HG03439 (cell line): ENCODE data around the gene DPYSL3.

Experiments
- ATAC-seq: cut with Tn5 transposase; IDR thresholded peaks from one replicate; pipeline ENCODE4 v1.9.1; 2021; ENCODE audit warnings: mild to moderate bottlenecking, moderate library complexity; ENCODE audit not compliant: unreplicated experiment

The DPYSL3 gene

DNA sequence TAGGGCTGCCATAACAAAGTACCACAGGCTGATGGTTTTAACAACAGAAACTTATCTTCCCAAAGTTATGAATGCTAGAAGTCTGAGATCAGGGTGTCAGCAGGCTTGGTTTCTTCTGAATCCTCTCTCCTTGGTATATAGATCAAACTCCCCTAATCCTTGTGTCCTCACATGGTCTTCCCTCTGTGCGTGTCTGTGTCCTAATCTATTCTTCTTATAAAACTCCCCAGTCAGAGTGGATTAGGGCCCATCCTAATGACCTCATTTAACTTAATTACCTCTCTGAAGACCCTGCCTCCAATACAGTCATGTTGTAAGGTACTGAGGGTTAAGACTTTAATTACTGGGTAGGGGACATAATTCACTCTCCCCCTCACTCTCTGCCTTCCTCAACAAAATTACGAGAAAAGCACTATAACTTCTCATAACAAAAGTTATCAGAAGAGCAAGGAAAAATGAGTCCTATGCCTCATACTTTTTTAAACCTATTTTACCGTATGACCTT, 68.6 kb downstream of the DPYSL3 start:
- no peak for ATAC-seq

DNA sequence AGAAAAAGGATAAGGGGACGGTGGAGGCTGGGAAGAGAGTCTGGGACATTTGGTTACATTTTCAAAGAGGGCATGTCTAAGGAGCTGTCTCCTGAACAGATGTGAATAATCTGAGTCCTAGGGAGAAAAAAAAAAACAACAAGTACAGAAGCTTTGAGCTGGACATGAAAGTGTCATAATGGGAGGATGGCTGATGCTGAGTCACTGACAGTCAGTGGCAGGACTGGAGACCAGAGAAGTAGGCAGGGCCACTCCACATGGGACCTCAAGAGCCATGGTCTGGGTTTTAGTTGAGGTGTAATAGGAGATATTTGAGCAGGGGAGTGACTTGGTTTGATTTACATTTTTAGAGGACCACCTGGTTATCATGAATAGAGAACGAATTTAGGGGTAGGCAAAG, 70.6 kb downstream of the DPYSL3 start:
- ATAC-seq, result no peak

DNA sequence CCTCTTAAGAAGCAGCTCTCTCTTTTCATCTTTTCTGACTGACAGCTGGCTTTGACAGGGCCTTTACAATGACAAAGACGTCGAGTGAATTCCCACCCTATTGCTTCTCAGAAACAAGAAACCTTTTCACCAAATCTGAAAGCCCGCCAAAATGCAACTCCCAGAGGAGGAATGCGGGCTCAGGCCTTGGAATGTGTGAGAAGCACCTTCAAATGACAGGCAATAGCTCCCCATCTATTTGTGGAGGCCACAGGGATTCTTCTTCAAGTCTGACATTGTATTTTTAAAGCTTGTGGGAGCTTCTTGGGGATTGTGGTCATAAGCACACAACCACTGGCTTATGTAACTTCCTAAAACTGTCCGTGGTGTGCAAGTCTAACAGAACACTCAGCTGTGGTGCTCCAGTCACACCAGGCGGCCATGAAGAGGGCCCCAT, 72.7 kb downstream of the DPYSL3 start:
- ATAC-seq, result no peak

DNA sequence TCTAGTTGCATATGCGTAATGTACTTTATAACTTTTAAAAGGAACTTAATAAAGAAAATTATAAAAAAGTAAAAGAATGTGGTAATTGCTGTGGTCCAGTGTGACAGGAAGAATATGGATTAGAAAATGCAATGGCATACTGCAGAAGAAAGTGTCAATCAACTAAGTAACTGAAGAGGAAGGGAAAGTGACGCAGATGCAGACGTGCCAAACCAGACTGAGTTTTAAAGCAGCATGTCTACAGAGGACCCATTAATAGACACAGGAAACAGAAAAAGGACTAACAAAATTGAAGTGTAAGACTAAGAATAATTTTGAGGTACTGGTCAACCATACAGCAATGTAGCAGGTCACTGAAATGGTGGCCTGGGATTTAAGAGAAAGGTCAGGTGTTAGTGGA, 73.3 kb downstream of the DPYSL3 start:
- peak; percentile 62 for ATAC-seq

DNA sequence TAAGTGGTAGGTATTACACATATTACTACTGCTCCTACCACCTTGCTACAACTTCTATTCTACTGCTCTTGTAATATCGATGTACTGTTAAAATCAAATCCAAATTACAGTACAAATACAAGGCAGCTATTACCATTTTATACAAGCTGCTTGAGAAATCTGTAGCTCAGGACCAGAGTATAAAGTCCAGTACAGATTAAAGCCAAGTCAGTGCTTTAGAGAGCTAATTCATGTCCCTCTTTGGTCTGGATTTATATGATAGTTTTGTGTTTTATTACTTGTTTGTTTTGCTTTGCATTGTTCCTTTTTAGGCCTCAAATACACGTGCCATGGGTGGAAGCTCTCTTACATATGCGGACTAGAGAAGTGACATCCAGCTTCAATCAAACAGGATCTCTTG, 75.8 kb downstream of the DPYSL3 start:
- no peak for ATAC-seq

DNA sequence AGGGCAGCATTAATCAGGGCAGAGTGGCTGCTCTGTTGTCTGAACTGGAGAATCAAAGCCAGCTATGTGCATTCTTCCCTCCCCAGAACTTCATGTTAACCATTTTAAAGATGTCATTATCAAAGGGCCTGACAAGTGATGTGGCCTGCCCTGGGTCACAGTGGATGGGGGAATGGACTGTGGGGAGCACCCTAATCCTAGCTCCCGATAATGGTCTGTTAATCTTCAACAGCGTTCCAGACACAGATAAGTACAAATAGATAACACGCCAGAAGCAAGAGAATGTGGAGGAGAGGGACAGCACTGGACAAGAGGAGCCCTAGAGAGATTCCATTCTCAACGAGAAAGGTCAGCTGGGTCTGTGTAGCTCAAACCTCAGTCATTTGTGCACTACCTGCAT, 77.5 kb downstream of the DPYSL3 start:
- no peak for ATAC-seq

DNA sequence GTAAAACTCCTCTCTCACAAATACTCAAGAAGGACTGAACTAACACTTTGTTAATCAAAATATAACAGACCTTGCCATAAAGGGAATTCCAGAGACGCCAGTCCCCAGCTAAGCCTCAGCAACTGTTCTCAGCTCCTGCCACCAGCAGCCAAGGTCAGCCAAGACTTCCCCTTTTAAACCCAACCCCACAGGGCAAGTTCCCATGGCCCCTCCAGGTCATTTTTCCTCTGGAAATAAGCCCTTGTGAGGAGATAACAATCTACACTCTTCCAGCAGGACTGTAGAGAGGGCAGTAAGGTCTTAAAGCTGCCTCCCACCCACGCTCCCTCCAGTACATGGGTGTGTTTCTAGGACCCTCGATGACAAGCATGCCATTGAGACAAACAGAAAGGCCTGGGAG, 78.3 kb downstream of the DPYSL3 start:
- ATAC-seq, result no peak

DNA sequence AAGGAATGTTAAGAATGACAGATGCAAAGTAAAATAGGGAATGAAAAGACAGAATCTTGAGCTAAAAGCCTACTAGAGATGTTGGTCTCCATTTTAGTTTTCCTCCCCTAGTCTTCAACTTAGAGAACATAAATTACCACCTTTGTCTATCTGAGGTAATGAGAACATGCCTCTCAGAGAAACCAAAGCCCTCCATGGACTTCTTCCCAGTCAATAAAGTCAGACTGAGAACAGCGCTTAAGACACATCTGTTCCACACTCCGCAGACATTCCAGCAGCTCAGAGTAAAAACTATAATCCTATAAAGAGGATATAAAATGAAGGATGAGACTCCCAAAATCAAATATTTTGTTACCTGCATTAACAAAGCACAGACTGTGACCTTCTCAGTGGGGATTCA, 79.2 kb downstream of the DPYSL3 start:
- no peak for ATAC-seq

DNA sequence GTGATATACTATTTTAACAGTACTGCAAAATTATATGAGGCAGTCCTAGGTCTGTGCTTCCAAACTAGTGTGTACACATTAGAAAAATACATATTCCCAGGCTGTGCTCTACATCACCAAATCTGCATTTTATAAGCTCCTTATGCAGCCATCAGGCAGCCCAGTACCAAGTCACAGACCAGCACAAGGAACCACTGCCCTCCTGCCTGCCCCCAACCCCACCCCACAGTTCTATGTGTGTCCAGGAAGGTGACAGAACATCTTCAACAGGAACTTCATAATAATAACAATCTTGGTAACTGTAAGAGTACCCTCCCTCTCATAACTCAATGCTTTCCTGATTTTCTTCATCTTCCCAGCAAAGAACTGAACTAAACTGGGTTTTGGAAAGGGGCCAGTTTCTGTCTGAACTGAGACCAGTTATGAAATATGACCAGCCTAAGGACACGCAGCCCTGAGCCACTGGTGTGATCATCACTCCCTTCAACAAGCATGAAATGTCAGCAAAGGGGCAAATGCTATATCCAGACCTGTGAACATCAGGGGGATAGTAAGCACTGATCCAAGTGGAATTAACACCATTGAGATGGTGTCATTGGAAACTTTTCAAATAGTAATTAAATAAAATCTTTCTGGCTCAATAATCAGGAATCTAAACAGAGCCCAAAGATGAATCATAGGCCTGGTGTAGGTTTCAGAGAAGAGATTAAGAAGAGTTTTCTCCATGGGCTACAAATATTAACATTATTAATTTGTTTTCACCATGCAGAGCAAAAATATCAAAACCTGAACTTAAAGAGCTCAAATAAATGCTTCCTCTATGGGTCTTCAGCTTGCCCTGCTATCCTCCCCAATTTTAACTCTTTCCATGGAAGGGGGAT, 82.1 kb downstream of the DPYSL3 start:
- ATAC-seq, result no peak

DNA sequence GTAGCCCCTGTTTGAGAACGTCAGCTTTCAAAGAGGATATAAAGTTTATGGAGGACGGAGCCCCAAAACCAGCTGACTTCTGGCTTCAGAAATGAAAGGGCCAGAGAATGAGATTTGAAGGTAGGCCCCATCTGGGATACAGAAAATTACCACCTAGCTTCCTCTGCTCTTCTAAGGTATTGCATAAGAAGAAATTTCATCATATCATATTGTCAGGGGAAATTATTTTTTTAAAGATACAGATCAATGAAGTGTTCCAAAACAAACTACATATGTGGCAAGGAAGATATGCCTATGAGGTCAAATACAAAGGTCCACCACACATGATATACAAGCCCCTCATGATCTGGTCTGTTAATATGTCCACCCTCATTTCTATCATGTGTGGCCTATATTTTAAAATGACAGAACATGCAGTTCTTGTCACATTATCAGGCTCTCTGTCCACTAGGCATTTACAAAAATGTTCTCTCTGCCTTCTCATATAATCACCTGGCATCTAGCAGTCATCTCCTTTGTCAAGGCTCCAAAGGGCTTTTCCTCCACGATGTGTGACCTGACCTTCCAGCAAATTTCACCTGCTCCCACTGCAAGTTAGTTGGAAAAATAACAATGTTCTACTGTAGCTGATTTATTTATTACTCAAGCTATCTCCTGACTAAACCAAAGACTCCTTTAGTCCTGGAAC, 83.1 kb downstream of the DPYSL3 start:
- ATAC-seq, result no peak

DNA sequence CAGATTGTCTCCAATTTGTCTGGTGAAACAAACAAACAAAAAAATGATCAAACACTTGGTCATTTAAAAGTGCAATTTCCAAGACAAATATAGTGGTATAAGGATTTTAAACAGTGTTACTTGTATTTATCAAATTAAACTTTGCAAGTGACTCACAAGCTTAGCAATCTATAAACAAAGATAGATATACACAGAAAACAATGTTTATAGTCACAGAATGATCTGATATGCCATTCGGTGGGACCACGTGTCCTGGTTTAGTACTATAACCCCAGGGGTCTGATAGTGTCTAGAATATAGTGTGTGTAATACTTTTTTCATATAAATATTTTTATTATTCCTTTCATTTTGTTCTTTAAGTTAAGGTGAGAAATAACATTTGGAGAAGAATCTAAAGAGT, 91.3 kb downstream of the DPYSL3 start:
- no peak for ATAC-seq

DNA sequence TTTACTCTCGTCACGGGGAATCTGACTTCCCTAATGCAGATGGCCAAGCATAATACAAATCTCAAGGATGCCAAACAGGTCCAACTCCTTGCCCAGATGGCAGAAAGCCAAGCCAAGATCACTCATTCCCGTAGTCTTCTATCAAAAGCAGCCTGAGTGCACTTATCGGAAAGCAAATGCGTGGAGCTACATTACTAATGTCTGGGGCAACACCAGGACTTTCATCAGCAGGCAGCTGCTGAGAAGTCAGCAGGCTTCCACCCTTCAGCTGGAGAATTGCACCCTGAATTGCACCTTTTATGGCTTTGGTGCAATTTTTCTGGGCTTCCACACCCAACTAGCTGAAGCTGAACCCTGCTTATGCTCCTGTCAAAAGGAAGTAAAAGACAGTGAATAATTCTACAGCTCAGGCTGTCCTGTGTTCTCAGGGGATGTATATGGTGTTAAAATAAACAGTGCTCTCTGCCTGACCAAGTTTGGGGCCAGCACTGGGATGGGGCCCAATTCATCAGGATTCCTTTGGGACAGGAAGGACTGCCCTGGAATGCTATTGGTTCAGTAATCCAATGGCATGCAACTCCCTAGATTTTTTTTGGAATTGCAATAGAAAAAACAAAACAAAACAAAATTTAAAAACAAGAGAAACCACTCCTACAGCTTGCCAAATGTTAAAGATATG, 92.6 kb downstream of the DPYSL3 start:
- ATAC-seq, result no peak

DNA sequence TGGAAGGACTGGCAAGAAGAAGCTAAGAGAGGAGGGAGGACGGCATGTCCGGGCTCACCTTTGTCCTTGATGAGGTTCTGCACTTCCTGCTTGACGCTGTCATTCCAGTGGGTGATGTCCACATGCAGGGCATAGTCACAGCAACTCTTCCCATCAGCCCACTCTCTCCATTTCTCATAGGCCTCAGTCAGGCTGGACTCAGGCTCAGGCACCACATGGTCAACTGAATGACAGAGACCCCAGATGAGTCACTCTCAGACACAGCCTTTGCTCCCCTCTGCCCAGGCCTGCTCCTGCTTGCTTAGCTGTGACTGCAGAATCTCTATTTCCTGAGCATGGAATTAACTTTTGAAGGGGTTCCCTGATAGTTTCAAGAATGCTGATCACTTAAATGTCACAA, 94.2 kb downstream of the DPYSL3 start:
- ATAC-seq, result no peak

DNA sequence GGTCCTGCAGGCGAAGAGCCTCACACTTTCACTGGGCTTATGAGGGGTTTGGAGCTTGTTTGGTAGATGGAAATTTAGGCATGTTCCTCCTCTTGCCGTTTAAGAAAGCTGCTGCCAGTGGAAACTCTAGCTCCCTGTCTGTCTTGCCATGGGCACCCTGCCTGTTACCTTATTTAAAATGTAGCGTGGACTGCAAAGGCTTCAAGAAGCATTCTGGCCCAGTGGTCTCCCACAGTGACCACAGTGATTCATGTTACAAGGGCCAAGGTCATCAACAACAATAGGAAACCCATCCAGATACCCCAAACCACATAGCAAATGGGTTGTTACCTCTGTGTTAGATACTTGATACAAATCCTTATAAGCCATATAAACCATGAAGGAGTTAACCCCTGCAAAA, 96.6 kb downstream of the DPYSL3 start:
- no peak for ATAC-seq

DNA sequence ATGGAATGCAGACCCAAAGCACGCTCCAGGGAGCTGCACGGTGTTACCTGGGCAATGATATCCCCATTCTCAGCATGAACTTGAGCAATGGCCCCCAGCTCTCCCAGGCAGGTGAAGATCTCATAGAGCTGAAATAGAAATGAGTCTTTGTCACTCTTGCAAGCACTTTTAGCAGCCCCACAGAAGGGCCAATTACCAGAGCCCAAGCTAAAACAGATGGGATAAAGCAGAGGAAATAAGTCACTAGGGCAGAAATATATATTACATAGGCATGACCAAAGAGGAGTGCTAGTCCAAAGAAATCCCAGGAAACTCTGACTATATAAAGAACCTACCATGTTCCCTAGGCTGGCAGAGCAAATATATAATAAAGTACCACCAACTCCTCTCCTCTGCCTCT, 97.3 kb downstream of the DPYSL3 start:
- ATAC-seq, result no peak

DNA sequence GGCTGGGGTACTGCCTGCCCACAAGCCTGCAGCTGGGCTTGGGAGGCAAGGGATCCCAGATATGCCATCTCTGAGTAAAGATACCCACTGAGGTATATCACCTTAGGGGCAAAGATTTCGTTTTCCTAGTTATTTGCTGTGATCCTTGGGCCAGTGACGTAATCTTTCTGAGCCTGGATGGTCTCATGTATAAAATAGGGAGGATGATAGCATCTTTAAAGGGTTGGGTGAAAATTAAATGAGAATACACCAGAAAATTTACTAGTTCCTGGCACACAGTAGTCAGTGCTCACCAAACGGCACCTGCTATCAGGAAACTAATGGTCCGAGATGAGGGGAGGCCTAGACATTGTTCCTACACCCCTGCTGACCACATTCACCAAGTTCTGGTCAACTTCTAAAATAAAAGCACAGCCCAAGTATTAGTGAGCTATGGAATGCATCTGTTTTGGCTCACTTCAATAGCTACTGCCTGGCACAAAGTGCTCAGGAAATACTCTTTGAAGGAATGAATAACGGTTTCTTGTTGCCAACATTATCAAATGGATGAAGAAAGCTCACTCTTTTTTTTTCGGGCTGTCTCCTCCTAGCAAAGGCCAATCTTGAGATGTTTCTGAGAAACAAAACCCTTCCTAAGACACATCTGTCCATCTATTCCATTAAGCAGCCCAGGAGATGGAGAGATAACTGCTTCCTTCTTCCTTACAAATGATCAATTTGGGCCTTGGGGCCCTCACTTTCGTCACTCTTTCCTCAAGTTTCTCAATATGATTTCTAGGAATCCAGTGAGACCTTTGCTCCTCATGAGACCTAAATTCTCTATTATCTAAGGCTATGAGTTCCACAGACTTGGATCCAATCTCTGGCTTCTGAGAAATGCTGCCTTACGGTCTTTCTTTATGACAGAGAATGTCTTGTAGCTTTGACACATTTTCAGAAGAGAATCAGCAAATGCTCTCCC, 98.2 kb downstream of the DPYSL3 start:
- no peak for ATAC-seq

DNA sequence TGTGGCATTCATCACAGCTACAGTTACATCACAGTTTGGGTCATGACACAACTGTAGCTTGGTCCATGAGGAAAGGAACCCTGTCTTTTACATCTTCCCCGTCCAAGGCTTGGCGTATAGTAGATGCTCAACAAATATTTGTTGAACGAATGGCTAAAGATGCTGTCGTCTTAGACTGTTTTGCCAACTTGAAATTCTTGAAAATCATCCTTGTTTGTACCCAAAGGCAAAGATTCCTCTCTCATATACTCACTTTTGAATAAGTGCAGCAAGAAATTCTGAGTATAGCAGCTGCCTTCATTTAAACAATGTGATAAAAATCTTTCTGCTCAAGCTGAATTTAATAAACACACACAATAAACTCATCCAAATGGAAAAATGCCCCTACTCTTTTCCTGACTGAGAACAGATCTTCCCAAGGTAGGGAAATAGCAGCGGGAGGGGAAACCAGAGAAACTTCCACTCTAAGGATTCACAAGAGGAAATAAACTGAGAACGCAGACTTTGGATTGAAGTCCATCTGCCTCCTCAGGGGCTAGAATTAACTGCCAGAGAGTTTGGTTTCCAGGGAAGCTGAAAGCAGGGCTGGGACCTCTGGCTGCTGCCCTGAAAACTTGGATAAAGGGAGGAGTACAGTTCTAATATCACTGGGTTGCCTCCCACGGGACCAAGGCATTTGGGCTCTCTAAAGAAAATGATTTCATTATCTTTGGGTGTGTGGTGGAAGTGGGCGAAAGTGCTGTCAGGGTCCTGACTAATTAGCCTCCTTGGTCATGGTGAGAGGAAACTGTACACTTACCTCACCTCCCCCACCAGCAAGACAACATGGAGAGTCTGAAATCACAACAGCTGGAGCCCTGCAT, 99.1 kb downstream of the DPYSL3 start:
- no peak for ATAC-seq

DNA sequence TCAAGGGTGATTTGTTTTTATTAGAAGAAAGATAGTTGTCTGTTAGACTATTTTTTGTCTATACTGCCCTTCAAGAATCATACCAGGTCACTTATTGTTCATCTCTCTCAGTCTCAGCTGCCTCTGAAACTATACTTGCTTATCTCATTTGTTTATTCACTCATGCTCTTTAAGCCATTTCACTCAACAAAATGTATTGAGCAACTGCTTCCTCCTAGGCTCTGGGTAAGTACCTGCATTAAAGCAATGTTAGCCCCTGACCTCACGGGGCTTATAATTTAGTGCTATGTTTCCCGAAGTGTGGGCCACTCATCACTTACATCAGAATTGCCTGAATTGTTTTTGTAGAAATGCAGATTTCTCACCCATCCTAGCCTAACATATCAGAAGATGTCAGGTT, 100.9 kb downstream of the DPYSL3 start:
- no peak for ATAC-seq

DNA sequence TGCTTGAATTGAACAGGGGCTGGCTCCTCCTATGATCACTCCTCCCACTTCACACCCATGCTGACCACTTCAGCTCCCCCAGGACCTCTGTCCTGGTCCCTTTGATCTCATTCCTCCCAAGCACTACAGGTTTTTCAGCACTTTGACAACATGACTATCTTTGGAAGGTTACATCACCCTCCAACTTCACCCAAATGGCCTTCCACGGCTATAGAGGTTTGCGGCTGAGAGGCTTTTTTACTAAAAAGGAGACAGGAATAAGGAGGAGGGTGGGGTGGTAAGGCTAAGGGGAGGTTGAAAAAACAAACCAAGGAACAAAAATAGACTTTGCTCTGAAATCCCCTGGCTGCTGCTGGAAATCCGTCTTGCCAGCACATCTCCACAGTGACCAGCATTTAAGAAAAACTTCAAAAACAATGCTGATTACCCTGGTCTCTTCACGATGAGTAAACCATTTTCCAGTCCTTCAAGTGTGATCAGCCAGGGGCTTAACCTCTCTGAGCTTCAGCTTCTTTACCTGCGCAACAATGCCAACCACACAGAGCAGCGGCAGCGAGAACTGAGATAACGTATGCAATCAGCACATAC, 102.7 kb downstream of the DPYSL3 start:
- no peak for ATAC-seq
